Mesendoderm (in vitro differentiated cells): ENCODE measurements around the gene WNT1.

Experiments used
- DNase-seq: peaks from one replicate; pipeline ENCODE4 v3.0.0; 2013
- H2AK5ac ChIP-seq: 2 replicates; pipeline ENCODE4 v1.6.1; 2013; ENCODE audit warnings: low read length, inconsistent platforms
- H2BK120ac ChIP-seq: 2 replicates; pipeline ENCODE4 v1.6.1; 2013; ENCODE audit warnings: low read depth, mild to moderate bottlenecking, low read length, moderate library complexity, mixed read lengths
- H2BK15ac ChIP-seq: replicated peaks from 2 replicates; pipeline ENCODE4 v1.6.1; 2013; ENCODE audit warnings: low read depth, mild to moderate bottlenecking, moderate library complexity
- H2BK5ac ChIP-seq: 2 replicates; pipeline ENCODE4 v1.6.1; 2013; ENCODE audit warnings: low read length, inconsistent platforms
- H3K18ac ChIP-seq: 2 replicates; pipeline ENCODE4 v1.6.1; 2013; ENCODE audit warnings: mild to moderate bottlenecking, low read length, mixed read lengths
- H3K23ac ChIP-seq: one replicate; pipeline ENCODE4 v1.6.1; 2013; ENCODE audit warnings: low read length
- H3K27ac ChIP-seq: 2 replicates; pipeline ENCODE4 v1.5.1; 2013; ENCODE audit warnings: low read depth, mild to moderate bottlenecking, inconsistent platforms, low read length, moderate library complexity
- H3K27me3 ChIP-seq: 2 replicates; pipeline ENCODE4 v1.6.1; 2013; ENCODE audit warnings: low read length, control low read depth, mild to moderate bottlenecking, inconsistent platforms; ENCODE audit not compliant: insufficient read depth, poor library complexity
- H3K36me3 ChIP-seq: 2 replicates; pipeline ENCODE4 v1.6.1; 2013; ENCODE audit warnings: low read length, inconsistent platforms; ENCODE audit not compliant: control insufficient read depth, insufficient read depth
- H3K4ac ChIP-seq: one replicate; pipeline ENCODE4 v1.6.1; 2013; ENCODE audit warnings: low read depth, mild to moderate bottlenecking, low read length, moderate library complexity
- H3K4me1 ChIP-seq: 2 replicates; pipeline ENCODE4 v1.6.1; 2013; ENCODE audit warnings: low read depth, low read length, inconsistent platforms; ENCODE audit not compliant: control insufficient read depth
- H3K4me2 ChIP-seq: 2 replicates; pipeline ENCODE4 v1.6.1; 2013; ENCODE audit warnings: low read length
- H3K4me3 ChIP-seq: 2 replicates; pipeline ENCODE4 v1.5.1; 2013; ENCODE audit warnings: mild to moderate bottlenecking, low read length
- H3K56ac ChIP-seq: one replicate; pipeline ENCODE4 v1.6.1; 2013; ENCODE audit warnings: low read length
- H3K79me1 ChIP-seq: 2 replicates; pipeline ENCODE4 v1.6.1; 2013; ENCODE audit warnings: low read length, inconsistent platforms
- H3K79me2 ChIP-seq: 2 replicates; pipeline ENCODE4 v1.6.1; 2013; ENCODE audit warnings: mild to moderate bottlenecking, low read length; ENCODE audit not compliant: control insufficient read depth, insufficient read depth
- H3K9ac ChIP-seq: 2 replicates; pipeline ENCODE4 v1.6.1; 2013; ENCODE audit warnings: low read length, inconsistent platforms
- H4K5ac ChIP-seq: one replicate; pipeline ENCODE4 v1.6.1; 2013; ENCODE audit warnings: low read length
- H4K8ac ChIP-seq: one replicate; pipeline ENCODE4 v1.6.1; 2013; ENCODE audit warnings: low read depth, mild to moderate bottlenecking, control low read depth, low read length, moderate library complexity
- WGBS: extraction: QIAGEN DNeasy Blood & Tissue Kit; methylation state at CpG from one replicate; pipeline ENCODE4 v1.1.7; 2013; ENCODE audit warnings: low lambda C conversion rate, missing lambda C conversion rate; ENCODE audit not compliant: insufficient coverage; ENCODE audit errors: extremely low coverage; 5-methylcytosine and 5-hydroxymethylcytosine counted together

WNT1 gene

DNA sequence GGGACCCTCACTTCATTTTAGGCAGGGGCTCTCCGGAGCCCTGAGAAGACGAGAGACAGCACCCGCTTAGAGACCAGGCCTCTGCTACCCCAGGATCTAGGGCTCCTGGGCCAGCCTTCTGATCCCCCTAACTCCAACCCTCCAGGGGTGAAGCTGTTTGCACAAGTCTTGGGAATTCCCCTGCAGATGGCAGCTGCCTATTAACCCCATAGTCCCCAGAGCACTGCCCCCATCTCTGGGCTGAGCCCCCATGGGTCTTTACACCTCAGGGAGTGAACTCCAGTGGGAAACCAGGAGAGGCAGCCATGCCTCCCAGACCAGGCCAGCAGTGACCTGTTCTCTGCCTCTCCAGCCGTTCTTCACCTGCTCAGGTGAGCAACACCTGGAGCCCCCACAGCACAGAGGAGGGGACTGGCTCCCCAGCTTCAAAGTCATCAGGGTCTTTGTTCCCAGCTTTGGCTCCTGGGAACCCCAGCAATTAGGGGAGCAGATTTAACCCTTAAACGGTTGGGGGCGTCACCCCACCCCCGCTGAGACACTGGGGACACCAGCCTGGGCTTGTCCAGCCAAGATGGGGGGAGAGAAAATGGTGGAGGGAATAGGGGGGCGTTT, 8.9 kb upstream of the WNT1 start:
- DNase-seq: no peak
- Histone ChIP-seq H3K18ac (no peak overlapping the region), H3K4me3 (no peak overlapping the region), H3K9ac (no peak overlapping the region), H3K79me1 (no peaks in the 10 kb centered on the region), H2BK120ac (no peak overlapping the region), H2BK5ac (no peak overlapping the region), H3K79me2 (no peaks in the 10 kb centered on the region), H4K8ac (no peak overlapping the region), H3K4ac (no peak overlapping the region), H3K23ac (no peak overlapping the region), H3K27me3 (peaks cover 45% of the 10 kb centered on the region), H3K4me2 (no peak overlapping the region), H3K27ac (no peak overlapping the region), H3K56ac (no peak overlapping the region), H2AK5ac (no peak overlapping the region), H2BK15ac (no peak overlapping the region), H4K5ac (no peak overlapping the region), H3K4me1 (no peaks in the 10 kb centered on the region), H3K36me3 (no peaks in the 10 kb centered on the region)
- no CpG with 5 or more reads among the region's 8 CpGs for WGBS

- H2BK5ac ChIP-seq: no peak overlapping the region
- H3K4me1 ChIP-seq: no peaks in the 10 kb centered on the region
- H3K79me1 ChIP-seq: no peaks in the 10 kb centered on the region
- H3K9ac ChIP-seq: peak overlapping the region; percentile 52
- no peak overlapping the region for H3K18ac ChIP-seq
- no peak overlapping the region for H4K5ac ChIP-seq
- peak overlapping the region; percentile 69 for H3K4me2 ChIP-seq
- no peak overlapping the region for H3K4me3 ChIP-seq
- no peak overlapping the region for H3K4ac ChIP-seq
- no peak overlapping the region for H2AK5ac ChIP-seq
- H3K27me3 ChIP-seq: peaks cover 46% of the 10 kb centered on the region
- peak overlapping the region; percentile 89 for H3K56ac ChIP-seq
- no peaks in the 10 kb centered on the region for H3K79me2 ChIP-seq
- H3K27ac ChIP-seq: no peak overlapping the region
- peak overlapping the region; percentile 59 for H3K23ac ChIP-seq
- DNase-seq: peak; percentile 44
- no CpG with 5 or more reads among the region's 77 CpGs for WGBS
- no peaks in the 10 kb centered on the region for H3K36me3 ChIP-seq
- H2BK15ac ChIP-seq: no peak overlapping the region
- H4K8ac ChIP-seq: no peak overlapping the region
- H2BK120ac ChIP-seq: no peak overlapping the region
Measured at GRCh38 chr12:48969833-48970701, 8.1 kb upstream of the WNT1 start.

GRCh38 chr12:48970702-48971334, 7.3 kb upstream of the WNT1 start:
- no peaks in the 10 kb centered on the region for H3K79me2 ChIP-seq
- H2BK120ac ChIP-seq: no peak overlapping the region
- H3K27ac ChIP-seq: no peak overlapping the region
- H3K23ac ChIP-seq: peak overlapping the region; percentile 59
- H4K5ac ChIP-seq: no peak overlapping the region
- DNase-seq: no peak
- no CpG with 5 or more reads among the region's 10 CpGs for WGBS
- peak overlapping the region; percentile 44 for H3K4me2 ChIP-seq
- H3K27me3 ChIP-seq: peaks cover 53% of the 10 kb centered on the region
- no peak overlapping the region for H4K8ac ChIP-seq
- H3K56ac ChIP-seq: peak overlapping the region; percentile 38
- peak overlapping the region; percentile 34 for H3K9ac ChIP-seq
- H3K79me1 ChIP-seq: no peaks in the 10 kb centered on the region
- no peak overlapping the region for H3K18ac ChIP-seq
- H2BK5ac ChIP-seq: no peak overlapping the region
- H3K4me1 ChIP-seq: no peaks in the 10 kb centered on the region
- no peak overlapping the region for H2BK15ac ChIP-seq
- H3K36me3 ChIP-seq: no peaks in the 10 kb centered on the region
- H2AK5ac ChIP-seq: no peak overlapping the region
- no peak overlapping the region for H3K4me3 ChIP-seq
- H3K4ac ChIP-seq: no peak overlapping the region

GRCh38 chr12:48972213-48972951, 5.7 kb upstream of the WNT1 start:
- Histone ChIP-seq H4K8ac (no peak overlapping the region), H3K27me3 (peaks cover 62% of the 10 kb centered on the region), H2BK5ac (no peak overlapping the region), H3K4me1 (no peaks in the 10 kb centered on the region), H3K79me2 (no peaks in the 10 kb centered on the region), H3K4ac (no peak overlapping the region), H2AK5ac (no peak overlapping the region), H3K79me1 (no peaks in the 10 kb centered on the region), H3K4me2 (no peak overlapping the region), H2BK120ac (no peak overlapping the region), H3K23ac (peak overlapping the region; percentile 29), H3K27ac (no peak overlapping the region), H3K36me3 (no peaks in the 10 kb centered on the region), H3K4me3 (no peak overlapping the region), H4K5ac (no peak overlapping the region), H3K18ac (no peak overlapping the region), H3K9ac (no peak overlapping the region), H2BK15ac (no peak overlapping the region), H3K56ac (no peak overlapping the region)
- no peak for DNase-seq
- WGBS: no CpG with 5 or more reads among the region's 23 CpGs

- Histone ChIP-seq H3K4me2 (no peak overlapping the region), H2BK120ac (no peak overlapping the region), H3K27ac (no peak overlapping the region), H3K36me3 (no peaks in the 10 kb centered on the region), H3K27me3 (peaks cover 67% of the 10 kb centered on the region), H3K79me2 (no peaks in the 10 kb centered on the region), H3K56ac (no peak overlapping the region), H4K5ac (no peak overlapping the region), H2BK15ac (no peak overlapping the region), H3K79me1 (no peaks in the 10 kb centered on the region), H3K4me1 (no peaks in the 10 kb centered on the region), H3K23ac (no peak overlapping the region), H4K8ac (no peak overlapping the region), H3K4me3 (no peak overlapping the region), H3K9ac (no peak overlapping the region), H3K18ac (no peak overlapping the region), H2AK5ac (no peak overlapping the region), H2BK5ac (no peak overlapping the region), H3K4ac (no peak overlapping the region)
- no peak for DNase-seq
- no CpG with 5 or more reads among the region's 3 CpGs for WGBS
Measured at GRCh38 chr12:48972952-48973483, 5.1 kb upstream of the WNT1 start.
